ENCODE results near the gene EGLN3.

The EGLN3 gene

GRCh38 chr14:33876274-33876673, 74.6 kb downstream of the EGLN3 start:
- DNase-seq (ENCODE audit: extremely low read depth in 1 of 2, low read depth in 1 of 2): no peak

All from activated CD8-positive, alpha-beta memory T cell treated with anti-CD3 and anti-CD28 coated beads for 1 hour (primary cell).